ENCODE results near the gene TIMM23B.

The TIMM23B gene

DNA sequence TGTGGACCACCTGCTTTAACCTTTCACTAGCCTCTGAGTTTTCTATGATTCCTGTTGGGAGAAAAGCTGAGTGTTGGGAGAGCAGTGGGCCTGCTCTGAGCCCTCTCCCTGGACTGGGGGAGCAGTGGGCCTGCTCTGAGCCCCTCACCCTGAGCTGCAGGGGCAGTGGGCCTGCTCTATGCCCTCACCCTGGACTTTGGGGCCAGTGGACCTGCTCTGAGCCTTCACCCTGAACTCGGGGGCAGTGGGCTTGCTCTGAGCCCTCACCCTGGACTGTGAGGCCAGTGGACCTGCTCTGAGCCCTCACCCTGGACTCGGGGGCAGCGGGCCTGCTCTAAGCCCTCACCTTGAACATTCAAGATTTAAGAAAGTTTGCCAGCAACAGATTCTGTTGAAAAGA lies 79.8 kb downstream of the TIMM23B start:
- Mint-ChIP-seq H3K27me3 (peaks cover 13% of the 10 kb centered on the region), H3K4me3 (no peak overlapping the region), H3K9me3 (ENCODE audit: low read depth) (no peaks in the 10 kb centered on the region), H3K4me1 (ENCODE audit: low read depth) (no peaks in the 10 kb centered on the region), H3K27ac (no peak overlapping the region), H3K36me3 (peaks cover 4% of the 10 kb centered on the region)
